HCT116 (cell line): Measurements from ENCODE around the gene ADCY10.

ENCODE experiments used
- CBX3 ChIP-seq: IDR thresholded peaks from 2 replicates; pipeline ENCODE4 v1.6.1; 2012; ENCODE audit warnings: low read depth
- CTCF ChIP-seq, 3 experiments: fragments of 200-600 bp in 1 of 3; sonication (generic) in 1 of 3; IDR thresholded peaks in 2 of 3; conservative IDR thresholded peaks in 1 of 3; 2 replicates each; pipeline ENCODE4 v1.5.1; 2012 to 2017; ENCODE audit warnings: low read depth in 2 of 3, low read length in 2 of 3, antibody characterized with exemption in 1 of 3, borderline replicate concordance in 1 of 3, control low read depth in 1 of 3, mild to moderate bottlenecking in 1 of 3, mixed read lengths in 1 of 3, mixed run types in 1 of 3, moderate library complexity in 1 of 3; ENCODE audit not compliant: insufficient read depth in 1 of 3
- EZH2 ChIP-seq: fragments of 200-600 bp; sonication (generic); IDR thresholded peaks from 2 replicates; pipeline ENCODE4 v1.6.1; 2017; ENCODE audit warnings: antibody characterized with exemption, mixed run types
- POLR2A ChIP-seq: IDR thresholded peaks from 2 replicates; pipeline ENCODE4 v1.7.0; 2011; ENCODE audit warnings: borderline replicate concordance; ENCODE audit not compliant: insufficient read depth, insufficient read length; ENCODE audit errors: extremely low read depth
- POLR2AphosphoS5 ChIP-seq: IDR thresholded peaks from 2 replicates; pipeline ENCODE4 v1.6.1; 2011; ENCODE audit warnings: mild to moderate bottlenecking, low read depth, low read length, moderate library complexity
- RAD21 ChIP-seq: IDR thresholded peaks from 2 replicates; pipeline ENCODE4 v1.6.1; 2012; ENCODE audit warnings: low read depth, mild to moderate bottlenecking
- REST ChIP-seq: IDR thresholded peaks from 2 replicates; pipeline ENCODE4 v1.6.1; 2012; ENCODE audit warnings: low read depth
- SP1 ChIP-seq: IDR thresholded peaks from 2 replicates; pipeline ENCODE4 v1.6.1; 2012; ENCODE audit warnings: low read depth
- YY1 ChIP-seq: IDR thresholded peaks from 2 replicates; pipeline ENCODE4 v1.6.1; 2011; ENCODE audit warnings: low read length, low read depth, moderate library complexity, mild to moderate bottlenecking; ENCODE audit not compliant: insufficient replicate concordance; ENCODE audit errors: extremely low read depth
- ZBTB33 ChIP-seq: IDR thresholded peaks from 2 replicates; pipeline ENCODE4 v1.6.1; 2011; ENCODE audit warnings: mild to moderate bottlenecking, low read length, moderate library complexity; ENCODE audit not compliant: insufficient replicate concordance; ENCODE audit errors: extremely low read depth
- ZFX ChIP-seq: fragments of 450-650 bp; IDR thresholded peaks from 2 replicates; pipeline ENCODE4 v1.6.1; 2017

GRCh38 chr1:167765496-167765895 lies 148.4 kb downstream of the ADCY10 start:
- no peak for TF ChIP-seq ZFX
- TF ChIP-seq REST, result no peak
- TF ChIP-seq EZH2, result no peak
- no peak for TF ChIP-seq SP1
- TF ChIP-seq ZBTB33, result no peak
- TF ChIP-seq CTCF (IDR thresholded peaks at IDR 0.05 in 2 of 3, conservative IDR thresholded peaks at IDR 0.05 in 1 of 3; ENCODE audit: borderline replicate concordance in 1 of 3, insufficient read depth in 1 of 3, low read depth in 2 of 3, low read length in 2 of 3), result no peak
- no peak for TF ChIP-seq RAD21
- TF ChIP-seq CBX3, result no peak
- TF ChIP-seq POLR2A, result no peak
- no peak for TF ChIP-seq POLR2AphosphoS5
- TF ChIP-seq YY1, result no peak
